Ovary (tissue), 3 donors: ENCODE measurements around the gene PPM1M.

Experiments
- CTCF ChIP-seq, 3 donors: fragments of 450-650 bp in 2 of 3; fragments of 200-600 bp in 1 of 3; IDR thresholded peaks; one replicate each; pipeline versions ENCODE4 v1.5.1 to v1.8.0; 2016 to 2022; ENCODE audit warnings: antibody characterized with exemption in 3 of 3, mild to moderate bottlenecking in 1 of 3
- POLR2A ChIP-seq: fragments of 450-650 bp; IDR thresholded peaks from one replicate; pipeline ENCODE4 v1.6.1; 2017; ENCODE audit warnings: antibody characterized with exemption, mild to moderate bottlenecking, moderate library complexity
- donor health status: DM: no; HTN: no; CAD: no.

- TF ChIP-seq POLR2A (no peak), CTCF (IDR thresholded peaks at IDR 0.05) (no peak)
Measured at GRCh38 chr3:52265387-52265786, 19.8 kb downstream of the PPM1M start.
